Stimulated activated CD8-positive, alpha-beta memory T cell treated with anti-CD3 and anti-CD28 coated beads, Interleukin-7, amount 100 ng/mL, for 4 hours (primary cell): ENCODE data around the gene TICAM1.
"Not testable (repeated sequence)": the region's sequence is repeated elsewhere in the genome, so short reads cannot be mapped to it uniquely, and the experiment has no call there.

ENCODE experiments used
- DNase-seq, 2 donors: peaks; one replicate each; pipeline ENCODE4 v3.0.0-alpha.2; 2020; ENCODE audit warnings: low read depth in 2 of 2

TICAM1 gene

DNA sequence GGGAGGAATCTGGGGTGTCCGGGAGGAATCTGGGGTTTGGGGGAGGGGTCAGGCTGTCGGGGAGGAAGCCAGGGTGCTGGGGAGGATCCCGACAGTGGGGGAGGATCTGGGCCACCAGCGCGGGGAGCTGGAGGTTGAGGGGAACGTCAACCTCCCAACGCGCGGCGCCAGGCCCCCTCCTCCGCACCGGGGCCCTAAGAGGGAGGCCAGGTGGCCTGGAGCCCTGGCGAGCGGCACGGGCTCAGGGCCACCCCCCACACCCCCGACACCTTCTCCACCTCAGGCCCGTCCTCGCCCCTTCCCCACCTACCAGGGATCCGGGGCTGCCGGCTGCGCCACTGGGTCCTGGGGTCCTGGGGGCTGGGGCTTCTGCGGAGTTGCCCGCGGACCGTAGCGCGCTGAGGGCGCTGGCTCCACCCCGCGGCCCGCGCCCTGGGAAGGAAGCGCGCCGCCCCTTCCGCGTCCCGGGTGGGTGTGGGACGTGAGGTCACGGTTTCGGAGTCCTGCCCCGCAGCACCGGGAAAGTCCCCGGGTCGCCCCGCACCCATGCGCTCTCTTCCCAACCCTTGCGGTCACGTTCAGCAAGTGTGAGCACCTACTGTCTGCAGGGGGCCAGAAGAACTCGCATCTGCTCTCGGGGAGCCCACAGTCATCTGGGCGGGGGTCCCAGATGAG, at the start of gene TICAM1:
TICAM1 (minus strand) TSS at position 409 of the 675 bp plus-strand sequence. CDS start 13,335 bp downstream, outside the sequence.
- DNase-seq = peak; percentile 64 to 81

DNA sequence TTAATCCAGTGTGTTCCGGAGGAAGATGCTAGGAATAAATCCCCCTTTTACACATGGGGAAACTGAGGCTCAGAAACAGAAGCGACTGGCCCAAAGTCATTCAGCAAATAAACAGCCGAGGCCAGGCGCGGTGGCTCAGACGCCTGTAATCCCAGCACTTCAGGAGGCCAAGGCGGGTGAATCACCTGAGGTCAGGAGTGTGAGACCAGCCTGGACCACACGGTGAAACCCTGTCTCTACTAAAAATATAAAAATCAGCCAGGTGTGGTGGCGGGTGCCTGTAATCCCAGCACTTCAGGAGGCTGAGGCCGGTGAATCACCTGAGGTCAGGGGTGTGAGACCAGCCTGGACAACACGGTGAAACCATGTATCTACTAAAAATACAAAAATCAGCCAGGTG, 47.5 kb upstream of the TICAM1 start:
- DNase-seq = no peak

DNA sequence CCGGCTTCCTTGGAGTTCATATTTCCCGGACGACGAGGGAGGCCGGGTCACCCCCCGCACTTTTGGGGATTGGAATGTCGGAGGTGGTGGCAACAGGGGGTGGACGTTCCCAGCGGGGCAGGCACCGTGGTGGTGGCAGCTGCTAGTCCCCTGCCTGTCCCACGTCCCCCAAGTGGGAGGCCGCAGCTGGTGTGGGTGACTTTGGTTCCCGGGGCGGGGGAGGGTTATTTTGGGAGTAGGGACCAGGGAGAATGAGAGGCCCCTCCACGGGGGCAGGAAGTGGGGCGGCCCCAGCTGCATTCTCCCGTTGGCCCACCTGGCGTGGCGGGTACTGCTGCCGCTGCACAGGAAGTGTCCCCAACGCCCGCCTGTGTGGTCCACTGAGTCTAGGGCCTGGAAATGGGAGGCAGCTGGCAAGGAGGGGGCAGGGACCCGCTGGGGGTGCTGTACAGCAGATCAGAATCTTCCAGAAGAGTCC, 47.0 kb upstream of the TICAM1 start:
- DNase-seq = no peak

DNA sequence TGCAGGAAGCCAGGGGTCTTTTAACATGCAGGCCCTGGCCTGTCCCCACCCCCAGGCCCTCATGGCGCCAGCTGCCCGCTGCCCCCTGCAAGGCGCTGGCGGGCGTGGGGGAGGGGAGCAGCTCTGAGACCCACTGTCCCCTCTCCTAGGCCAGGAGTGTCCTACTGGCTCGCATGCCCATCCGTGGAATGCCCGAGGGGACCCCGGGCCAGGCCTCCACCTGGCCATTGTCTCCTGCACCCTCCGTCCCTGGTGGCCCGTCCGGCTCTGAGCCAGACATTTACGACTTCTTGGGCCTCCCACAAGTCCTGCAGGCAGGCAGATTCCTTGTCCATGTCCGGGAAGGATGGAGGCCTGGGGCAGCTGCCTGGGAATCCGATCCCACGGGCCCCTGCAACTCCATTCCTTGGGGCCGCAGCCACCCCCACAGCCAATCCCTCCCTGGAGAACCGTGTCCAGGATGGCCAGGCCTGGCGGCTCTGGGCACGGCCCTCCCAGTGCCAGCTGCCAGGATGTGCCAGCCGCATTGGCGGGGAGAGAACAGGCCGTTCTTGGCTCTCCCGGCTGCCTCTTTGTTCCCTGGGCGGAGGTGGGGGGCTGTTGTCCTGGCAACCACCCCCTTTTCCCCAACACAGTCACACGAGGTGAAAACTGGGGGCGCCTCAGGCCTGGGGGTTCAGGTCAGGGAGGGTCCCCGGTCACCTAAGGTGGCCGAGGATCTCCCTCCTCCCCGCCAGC, 46.4 kb upstream of the TICAM1 start:
- no peak for DNase-seq

DNA sequence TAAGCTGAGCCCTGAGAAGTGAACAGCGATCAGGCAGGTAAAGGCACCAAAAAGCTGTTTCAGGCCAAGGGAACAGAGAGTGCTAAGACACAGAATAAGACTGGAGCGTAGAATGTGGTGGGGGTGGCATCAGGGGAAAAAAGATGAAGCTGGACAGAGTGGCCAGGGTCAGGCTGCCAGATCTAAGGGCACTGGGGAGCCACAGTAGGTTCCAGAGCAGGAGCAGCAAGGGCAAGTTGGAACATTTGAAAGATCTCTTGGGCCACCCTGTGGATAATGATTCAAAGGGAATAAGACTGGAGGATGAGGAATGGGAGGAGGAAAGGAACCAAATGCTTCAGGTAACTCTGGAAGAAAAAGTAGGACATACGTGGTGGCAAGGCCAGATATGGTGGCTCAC, 42.4 kb upstream of the TICAM1 start:
- no peak for DNase-seq

DNA sequence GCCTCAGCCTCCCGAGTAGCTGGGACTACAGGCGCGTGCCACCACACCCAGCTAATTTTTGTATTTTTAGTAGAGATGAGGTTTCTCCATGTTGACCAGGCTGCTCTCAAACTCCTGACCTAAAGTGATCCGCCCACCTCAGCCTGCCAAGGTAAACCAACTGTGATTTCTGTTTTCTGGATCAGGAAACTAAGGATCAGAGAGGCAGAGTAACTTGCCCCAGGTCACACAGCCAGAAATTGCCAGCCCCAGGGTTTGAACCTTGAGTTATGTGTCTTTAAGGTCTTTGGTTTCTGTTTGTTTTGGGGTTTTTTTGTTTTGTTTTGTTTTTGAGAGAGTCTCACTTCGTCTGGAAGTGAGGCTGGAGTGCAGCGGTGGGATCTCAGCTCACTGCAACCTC, 40.2 kb upstream of the TICAM1 start:
- DNase-seq = no peak

DNA sequence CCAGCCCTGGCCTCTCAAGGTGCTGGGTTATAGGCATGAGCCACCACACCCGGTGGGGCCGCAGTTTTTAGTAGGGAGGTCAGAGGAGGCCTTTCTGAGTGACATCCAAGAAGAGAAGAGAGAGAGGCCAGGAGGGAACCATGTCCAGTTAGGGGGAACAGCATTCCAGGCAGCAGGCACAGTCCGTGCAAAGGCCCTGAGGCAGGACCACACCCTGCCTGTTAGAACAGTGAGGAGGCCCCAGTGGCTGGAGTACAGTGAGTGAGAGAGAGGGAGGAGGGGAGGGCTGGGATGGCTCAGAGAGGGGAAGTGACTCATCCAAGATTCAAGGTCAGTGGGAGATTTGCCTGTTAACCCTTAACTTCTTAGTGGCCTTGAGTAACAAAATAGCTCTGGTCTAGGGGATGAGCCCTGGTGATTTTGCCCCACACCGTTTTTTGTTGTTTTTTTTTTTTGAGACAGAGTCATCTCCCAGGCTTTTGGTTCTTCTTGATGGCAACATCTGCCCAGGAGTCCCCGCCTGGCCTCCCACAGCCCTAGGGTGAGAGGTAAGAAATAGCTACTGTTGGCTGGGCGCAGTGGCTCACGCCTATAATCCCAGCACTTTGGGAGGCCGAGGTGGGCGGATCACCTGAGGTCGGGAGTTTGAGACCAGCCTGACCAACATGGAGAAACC, 38.7 kb upstream of the TICAM1 start:
- DNase-seq = no peak

DNA sequence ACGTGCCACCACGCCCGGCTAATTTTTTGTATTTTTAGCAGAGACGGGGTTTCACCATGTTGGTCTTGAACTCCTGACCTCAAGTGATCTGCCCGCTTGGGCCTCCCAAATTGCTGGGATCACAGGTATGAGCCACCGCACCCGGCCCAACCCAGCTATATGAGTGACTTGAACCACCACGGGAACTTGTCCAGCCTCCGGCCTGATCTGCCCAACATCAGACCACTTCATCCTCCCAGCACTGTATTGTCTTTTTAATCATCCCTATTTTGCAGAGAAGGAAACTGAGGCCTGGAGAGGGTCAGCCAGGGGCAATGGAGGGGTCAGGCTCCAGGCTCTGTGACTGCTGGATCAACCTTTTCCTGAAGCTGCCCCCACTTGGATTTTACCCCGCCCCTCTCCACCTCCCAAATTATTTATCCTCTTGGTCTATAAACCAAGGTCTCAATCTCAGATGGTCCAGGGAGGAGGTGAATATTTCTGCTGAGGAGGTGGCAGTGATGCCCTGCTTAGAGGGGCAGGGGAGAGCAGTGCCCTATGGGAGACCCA, 36.8 kb upstream of the TICAM1 start:
- DNase-seq = no peak

DNA sequence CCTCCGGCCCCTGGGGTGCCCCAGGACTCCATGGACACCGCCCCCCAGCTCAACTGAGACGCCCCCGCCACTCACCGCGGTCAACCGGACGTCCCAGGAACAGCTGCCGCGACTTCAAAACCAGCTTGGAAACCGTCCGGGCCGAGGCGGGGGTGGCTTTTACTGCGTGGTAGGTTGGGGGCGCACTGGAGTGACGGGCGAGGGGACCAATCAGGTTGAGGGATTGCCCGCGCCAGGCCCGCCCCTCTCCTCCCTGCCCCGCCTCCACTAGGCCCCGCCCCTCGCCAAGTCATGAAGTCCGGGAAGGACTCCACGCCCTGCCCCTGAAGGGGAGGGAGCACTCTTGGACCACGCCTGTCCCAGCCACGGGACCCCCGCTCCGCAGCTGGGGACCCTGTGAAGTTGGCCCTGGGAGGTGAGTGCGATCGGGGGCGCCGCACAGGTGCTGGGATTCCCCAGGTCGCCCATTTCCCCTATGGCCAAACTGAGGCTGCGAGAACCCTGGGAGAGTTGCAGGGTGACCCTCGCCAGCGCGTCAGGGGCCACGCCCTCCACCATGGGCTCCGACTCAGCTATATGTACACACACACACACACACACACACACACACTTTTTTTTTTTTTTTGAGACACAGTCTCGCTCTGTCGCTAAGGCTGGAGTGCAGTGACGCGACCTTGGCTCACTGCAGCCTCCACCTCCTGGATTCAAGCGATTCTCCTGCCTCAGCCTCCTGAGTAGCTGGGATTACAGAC, 36.2 kb upstream of the TICAM1 start, which contains the start of gene PLIN3:
PLIN3 (minus strand) TSS at position 134 of the 752 bp plus-strand sequence. CDS start 6,273 bp downstream, outside the sequence.
- peak; percentile 81 to 82 for DNase-seq

DNA sequence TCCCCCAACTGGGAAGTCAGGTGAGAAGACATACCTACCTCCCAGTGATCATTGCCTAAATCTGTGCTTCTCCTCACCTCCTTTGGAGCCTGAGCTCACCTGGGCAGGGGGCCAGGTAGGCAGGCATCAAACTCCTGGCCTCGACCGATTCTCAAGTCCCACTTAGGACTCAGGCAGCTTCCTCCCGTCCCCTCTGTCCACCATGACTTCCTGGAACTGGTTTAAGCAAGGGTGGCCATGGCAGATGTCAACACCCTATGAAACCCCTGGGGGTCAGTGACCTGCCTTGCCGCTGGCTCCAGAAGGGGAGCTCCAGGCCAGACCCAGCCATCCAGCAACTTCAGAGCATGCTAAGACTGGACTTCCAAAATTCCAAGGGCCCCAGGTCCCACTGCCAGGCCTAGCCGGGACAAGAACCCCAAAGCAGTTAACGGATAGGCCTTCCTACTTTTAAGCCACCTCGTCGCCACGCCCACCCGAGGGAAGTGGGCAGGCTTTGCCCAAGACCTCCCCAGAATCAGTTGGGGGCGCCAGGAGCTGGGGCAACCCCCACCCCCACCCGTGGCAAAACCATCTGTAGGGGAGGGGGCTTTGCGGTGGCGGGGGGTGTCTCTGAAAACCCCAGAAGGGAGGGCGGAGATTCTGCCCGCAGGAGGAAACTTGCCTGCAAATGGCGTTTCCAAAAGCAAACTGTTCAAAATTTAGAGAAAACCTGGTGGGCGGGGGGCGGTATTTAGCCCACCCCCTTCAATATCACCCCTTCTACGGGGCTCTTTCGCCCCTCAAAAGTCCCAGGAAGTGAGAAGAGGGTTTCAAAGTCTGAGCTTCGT, 35.3 kb upstream of the TICAM1 start:
- peak; percentile 44 to 61 for DNase-seq

DNA sequence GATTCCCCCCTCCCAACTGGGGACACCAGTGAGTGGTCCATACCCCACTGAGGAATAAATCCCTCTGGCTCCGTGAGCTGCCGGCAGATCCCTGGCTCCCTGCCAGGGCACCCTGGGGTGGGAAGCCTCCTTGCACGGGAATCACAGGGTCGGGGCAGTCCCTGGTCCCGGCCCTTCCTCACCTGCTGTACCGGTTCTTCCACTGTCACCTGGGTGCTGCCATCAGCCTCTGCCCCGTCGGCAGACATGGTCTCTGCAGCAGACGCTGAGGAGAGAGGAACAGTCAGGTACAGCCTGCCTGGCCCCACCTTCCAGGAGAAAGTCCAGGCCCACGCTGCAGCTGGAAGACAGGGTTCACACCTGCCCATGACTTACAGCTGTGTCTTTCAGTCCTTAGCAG, 29.6 kb upstream of the TICAM1 start:
- DNase-seq = no peak

DNA sequence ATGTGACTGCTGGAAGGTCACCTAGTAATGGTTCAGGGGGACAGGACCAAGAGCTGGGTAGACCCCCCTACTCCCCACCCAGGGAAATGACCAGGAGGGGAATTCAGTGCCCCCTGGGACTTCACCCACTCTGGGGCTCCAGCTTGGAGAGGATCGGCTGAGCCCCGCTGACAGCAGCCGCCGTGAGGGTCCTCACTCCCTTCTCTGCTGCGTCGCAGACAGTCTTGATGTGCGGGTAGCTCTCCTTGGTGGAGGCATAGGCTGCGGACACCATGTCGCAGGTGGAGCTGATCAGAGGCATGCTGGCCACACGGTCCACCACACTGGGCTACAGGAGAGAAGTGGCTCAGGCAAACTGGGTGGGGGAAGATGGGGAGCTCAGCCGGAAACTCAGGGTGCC, 28.2 kb upstream of the TICAM1 start:
- DNase-seq = no peak

DNA sequence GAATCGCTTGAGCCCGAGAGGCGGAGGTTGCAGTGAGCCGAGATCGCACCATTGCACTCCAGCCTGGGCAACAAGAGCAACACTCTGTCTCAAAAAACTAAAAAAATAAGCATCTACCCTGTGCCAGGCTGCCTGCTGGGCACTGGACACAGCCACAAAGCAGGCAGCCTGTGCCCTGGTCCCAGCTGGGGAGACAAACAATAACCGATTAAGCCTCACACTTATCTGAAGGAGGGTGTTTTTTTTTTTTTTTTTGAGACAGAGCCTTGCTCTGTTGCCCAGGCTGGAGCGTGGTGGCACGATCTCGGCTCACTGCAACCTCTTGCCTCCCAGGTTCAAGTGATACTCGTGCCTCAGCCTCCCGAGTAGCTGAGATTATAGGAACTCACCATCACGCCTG, 25.0 kb upstream of the TICAM1 start:
- not testable (repeated sequence) for DNase-seq

DNA sequence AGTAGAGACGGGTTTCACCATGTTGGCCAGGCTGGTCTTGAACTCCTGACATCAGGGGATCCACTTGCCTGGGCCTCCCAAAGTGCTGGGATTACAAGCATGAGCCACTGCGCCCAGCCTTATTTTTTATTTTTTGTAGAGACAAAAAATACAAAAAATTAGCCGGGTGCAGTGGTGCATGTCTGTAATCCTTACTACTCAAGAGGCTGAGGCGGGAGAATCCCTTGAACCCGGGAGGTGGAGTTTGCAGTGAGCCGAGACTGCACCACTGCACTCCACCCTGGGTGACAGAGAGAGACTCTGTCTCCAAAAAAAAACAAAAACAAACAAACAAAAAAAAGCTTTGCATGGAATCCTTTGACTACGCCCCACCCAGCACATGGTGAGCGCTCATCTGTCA, 22.0 kb upstream of the TICAM1 start:
- not testable (repeated sequence) for DNase-seq

DNA sequence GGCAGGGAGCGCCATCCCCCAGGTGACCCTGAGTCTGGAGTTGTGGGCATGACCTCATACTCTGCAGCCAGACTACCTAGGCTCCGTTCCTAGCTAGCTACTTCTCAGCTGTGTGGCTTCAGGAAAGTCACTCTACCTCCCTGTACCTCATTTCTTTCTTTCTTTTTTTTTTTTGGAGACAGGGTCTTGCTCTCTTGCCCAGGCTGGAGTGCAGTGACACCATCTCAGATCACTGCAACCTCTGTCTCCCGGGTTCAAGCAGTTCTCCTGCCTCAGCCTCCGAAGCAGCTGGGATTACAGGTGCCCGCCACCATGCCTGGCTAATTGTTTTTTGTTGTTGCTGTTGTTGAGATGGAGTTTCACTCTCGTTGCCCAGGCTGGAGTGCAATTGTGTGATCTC, 21.0 kb upstream of the TICAM1 start:
- no peak for DNase-seq

DNA sequence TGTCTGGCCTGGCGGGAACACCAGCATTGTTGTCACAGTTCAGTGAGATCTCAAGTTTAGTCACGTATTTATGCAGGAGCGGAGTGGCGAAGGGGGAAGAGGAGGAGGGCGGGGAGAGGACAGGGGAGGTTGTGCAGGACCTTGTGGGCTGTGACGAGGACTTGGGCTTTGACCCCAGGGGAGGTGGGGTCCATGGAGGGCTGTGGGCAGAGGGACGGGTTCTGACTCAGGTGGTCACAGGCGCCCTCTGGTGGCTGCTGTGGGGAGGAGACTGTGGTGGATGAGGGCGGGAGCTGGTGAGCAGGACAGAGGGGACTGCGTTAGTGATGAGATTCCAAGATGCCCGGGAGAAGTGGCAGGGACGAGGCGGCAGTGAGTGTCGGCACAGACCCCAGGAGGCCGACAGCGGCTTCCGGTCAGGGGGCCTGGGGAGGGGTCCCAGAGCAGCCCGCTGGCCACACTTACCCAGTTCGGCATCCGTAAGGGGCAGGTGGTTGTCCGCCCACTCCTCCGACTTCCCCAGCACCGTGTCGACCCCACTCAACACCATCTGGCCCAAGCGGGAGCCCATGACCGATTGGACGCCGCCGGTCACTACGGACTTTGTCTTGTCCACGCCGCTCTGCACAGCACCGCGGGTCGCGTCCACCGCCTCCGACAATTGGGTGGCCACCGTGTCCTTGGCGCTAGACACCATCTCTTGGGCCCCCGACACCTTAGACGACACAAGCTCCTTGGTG, 20.2 kb upstream of the TICAM1 start:
- DNase-seq = peak; percentile 52 to 58

DNA sequence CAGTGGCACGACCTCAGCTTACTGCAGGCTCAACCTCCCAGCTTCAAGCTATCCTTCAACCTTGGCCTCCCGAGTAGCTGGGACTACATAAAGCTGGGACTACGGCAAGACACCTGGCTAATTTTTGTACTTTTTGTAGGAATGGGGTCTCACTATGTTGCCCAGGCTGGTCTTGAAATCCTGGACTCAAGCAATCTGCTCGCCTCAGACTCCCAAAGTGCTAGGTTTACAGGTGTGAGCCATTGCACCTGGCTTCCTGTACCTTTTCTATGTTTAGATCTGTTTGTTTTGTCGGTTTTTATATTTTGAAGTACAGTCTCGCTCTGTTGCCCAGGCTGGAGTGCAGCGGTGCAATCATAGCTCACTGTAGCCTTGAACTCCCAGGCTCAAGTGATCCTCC, 17.5 kb upstream of the TICAM1 start:
- DNase-seq = no peak

DNA sequence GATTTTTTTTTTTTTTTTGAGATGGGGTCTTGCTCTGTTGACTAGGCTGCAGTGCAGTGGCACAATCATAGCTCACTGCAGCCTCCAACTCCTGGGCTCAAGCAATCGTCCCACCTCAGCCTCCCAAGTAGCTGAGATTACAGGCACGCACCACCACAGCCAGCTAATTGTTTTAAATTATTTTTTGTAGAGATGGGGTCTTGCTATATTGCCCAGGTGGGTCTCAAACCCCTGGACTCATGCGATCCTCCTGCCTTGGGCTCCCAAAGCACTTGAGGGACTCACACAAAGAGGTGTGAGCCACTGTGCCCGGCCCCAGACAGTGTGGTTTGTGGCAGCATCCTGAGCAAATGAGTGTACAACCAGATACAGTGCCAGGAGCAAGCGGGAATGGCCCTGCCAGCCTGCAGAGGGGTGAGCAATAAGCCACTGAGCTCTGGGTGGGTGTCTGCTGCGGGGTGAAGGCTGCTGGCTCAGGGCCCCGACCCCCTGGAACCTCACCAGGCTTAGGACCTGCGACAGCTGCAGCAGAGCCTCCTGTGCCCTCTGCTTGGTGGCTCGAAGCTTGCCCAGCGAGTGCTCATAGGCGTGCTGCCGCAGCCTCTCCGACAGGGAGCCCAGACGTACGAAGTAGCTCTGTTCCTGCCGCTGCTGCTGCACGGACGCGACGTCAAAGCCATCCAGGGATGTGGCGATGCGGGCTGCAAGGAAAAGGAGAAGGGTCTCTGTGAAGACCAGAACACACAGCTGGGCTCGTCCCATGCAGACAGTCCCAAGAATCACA, 15.9 kb upstream of the TICAM1 start:
- DNase-seq = no peak

DNA sequence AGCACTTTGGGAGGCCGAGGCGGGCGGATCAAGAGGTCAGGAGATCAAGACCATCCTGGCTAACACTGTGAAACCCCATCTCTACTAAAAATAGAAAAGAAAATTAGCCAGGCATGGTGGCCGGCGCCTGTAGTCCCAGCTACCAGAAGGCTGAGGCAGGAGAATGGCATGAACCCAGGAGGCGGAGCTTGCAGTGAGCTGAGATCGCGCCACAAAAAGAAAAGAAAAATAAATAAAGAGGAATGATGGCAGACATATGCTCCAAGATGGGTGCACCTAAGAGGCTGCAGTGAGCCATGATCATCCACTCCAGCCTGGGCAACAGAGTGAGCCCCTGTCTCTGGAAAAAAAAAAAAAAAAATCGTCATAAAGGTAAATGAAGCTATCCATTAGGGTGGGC, 14.5 kb upstream of the TICAM1 start:
- DNase-seq = not testable (repeated sequence)
